ENCODE measurements around the gene AKR1D1.
"Not testable (repeated sequence)": the region's sequence is repeated elsewhere in the genome, so short reads cannot be mapped to it uniquely, and the experiment has no call there.

The AKR1D1 gene

GRCh38 chr7:138076196-138076595, at the start of gene AKR1D1:
Gene AKR1D1, plus strand, starts transcription at chr7:138076459. Its CDS starts 60 bp downstream, at chr7:138076519.
- DNase-seq: no peak

- DNase-seq: no peak
These were observed 49.2 kb upstream of the AKR1D1 start for GRCh38 chr7:138027100-138027499.

- DNase-seq: no peak
These were observed 47.1 kb upstream of the AKR1D1 start for GRCh38 chr7:138029126-138029525.

GRCh38 chr7:138029941-138030340, 46.3 kb upstream of the AKR1D1 start:
- DNase-seq: no peak

GRCh38 chr7:138030679-138031351, 45.4 kb upstream of the AKR1D1 start:
- no peak for DNase-seq

GRCh38 chr7:138032186-138032585, 44.1 kb upstream of the AKR1D1 start:
- DNase-seq: no peak

GRCh38 chr7:138032770-138033169, 43.5 kb upstream of the AKR1D1 start:
- DNase-seq: no peak

GRCh38 chr7:138033241-138033640, 43.0 kb upstream of the AKR1D1 start:
- no peak for DNase-seq

GRCh38 chr7:138036135-138036534, 40.1 kb upstream of the AKR1D1 start:
- DNase-seq: no peak

GRCh38 chr7:138040063-138040462, 36.2 kb upstream of the AKR1D1 start:
- DNase-seq: not testable (repeated sequence)

- DNase-seq: no peak
These were observed 31.4 kb upstream of the AKR1D1 start for GRCh38 chr7:138044897-138045296.

GRCh38 chr7:138047907-138048306, 28.4 kb upstream of the AKR1D1 start:
- DNase-seq: no peak

- DNase-seq: no peak
These were observed 26.6 kb upstream of the AKR1D1 start for GRCh38 chr7:138049505-138050116.

- not testable (repeated sequence) for DNase-seq
These were observed 24.5 kb upstream of the AKR1D1 start for GRCh38 chr7:138051712-138052247.

- no peak for DNase-seq
These were observed 23.6 kb upstream of the AKR1D1 start for GRCh38 chr7:138052696-138053095.

- DNase-seq: not testable (repeated sequence)
These were observed 20.6 kb upstream of the AKR1D1 start for GRCh38 chr7:138055698-138056097.

- DNase-seq: no peak
These were observed 12.9 kb upstream of the AKR1D1 start for GRCh38 chr7:138063400-138063799.

GRCh38 chr7:138064856-138065357, 11.4 kb upstream of the AKR1D1 start:
- DNase-seq: no peak

- DNase-seq: no peak
These were observed 10.4 kb upstream of the AKR1D1 start for GRCh38 chr7:138065827-138066226.

- no peak for DNase-seq
These were observed 9.3 kb upstream of the AKR1D1 start for GRCh38 chr7:138066954-138067394.

- DNase-seq: no peak
These were observed 8.5 kb upstream of the AKR1D1 start for GRCh38 chr7:138067774-138068173.

GRCh38 chr7:138070908-138071307, 5.4 kb upstream of the AKR1D1 start:
- no peak for DNase-seq

GRCh38 chr7:138072726-138073125, 3.5 kb upstream of the AKR1D1 start:
- no peak for DNase-seq

- DNase-seq: no peak
These were observed 2.1 kb upstream of the AKR1D1 start for GRCh38 chr7:138074121-138074520.
